Superior temporal gyrus (tissue), 1 donor: ENCODE measurements around the gene EEF2.
"Not testable (repeated sequence)": the region's sequence is repeated elsewhere in the genome, so short reads cannot be mapped to it uniquely, and the experiment has no call there.

Source experiments
- DNase-seq: peaks from one replicate; pipeline ENCODE4 v3.0.0-alpha.2; 2016; ENCODE audit errors: extremely low spot score

Gene EEF2

GRCh38 chr19:3968556-3969434 lies 16.5 kb downstream of the EEF2 start:
- DNase-seq, result no peak

DNA sequence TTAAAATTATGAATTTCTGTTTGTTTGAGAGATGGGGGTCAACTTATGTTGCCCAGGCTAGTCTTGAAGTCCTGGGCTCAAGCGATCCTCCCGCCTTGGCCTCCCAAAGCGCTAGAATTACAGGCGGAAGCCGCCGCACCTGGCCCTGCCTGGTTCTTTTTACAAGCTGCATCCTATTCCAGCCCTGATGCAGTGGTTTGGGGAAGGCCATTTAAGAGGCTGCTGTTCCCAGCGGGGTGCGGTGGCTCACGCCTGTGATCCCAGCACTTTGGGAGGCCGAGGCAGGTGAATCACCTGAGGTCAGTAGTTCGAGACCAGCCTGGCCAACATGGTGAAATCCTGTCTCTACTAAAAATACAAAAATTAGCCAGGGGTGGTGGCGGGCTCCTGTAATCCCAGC lies 17.3 kb downstream of the EEF2 start:
- not testable (repeated sequence) for DNase-seq

GRCh38 chr19:3966051-3967017 lies 18.9 kb downstream of the EEF2 start:
- no peak for DNase-seq

DNA sequence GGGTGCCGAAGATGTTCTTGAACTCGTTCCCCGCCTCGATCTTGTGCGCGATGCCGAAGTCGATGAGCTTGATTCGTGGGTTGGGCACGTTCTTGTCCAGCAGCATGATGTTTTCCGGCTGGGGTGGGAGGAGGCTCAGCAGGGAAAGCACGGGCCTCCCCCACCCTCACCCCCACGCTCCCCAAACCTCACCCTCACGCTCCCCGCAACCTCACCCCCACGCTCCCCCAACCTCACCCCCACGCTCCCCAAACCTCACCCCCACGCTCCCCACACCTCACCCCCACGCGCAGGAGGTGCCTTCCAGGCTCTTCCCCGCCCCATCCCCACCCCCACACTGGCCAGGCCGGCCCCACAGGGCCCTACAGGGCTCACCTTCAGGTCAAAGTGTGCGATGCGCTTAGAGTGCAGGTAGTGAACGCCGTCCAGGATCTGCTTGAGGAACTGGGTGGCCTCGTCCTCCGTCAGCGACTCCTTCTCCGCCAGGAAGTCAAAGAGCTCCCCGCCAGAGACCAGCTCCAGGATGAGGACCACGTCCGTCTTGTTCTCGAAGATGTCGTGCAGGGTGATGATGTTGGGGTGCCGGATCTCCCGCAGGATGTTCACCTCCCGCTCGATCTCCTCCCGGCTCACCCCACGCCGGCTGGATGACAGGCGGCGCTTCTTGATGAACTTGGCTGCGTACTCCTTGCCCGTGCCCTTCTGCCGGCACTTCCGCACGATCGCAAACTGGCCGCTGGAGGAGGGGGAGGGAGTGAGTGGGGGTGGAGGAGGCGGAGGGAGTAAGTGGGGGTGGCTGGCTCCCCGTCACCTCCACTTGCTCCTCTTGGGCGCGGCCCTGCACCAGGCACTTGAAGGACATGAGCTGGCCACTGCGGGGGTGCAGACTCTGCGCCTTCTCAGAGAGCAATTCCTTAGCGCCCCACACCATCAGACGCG lies 20.7 kb downstream of the EEF2 start:
- DNase-seq, result no peak

GRCh38 chr19:3963458-3964255 lies 21.6 kb downstream of the EEF2 start:
- no peak for DNase-seq

GRCh38 chr19:3961007-3961406 lies 24.3 kb downstream of the EEF2 start:
- DNase-seq, result no peak

GRCh38 chr19:3959766-3960131 lies 25.5 kb downstream of the EEF2 start:
- no peak for DNase-seq

DNA sequence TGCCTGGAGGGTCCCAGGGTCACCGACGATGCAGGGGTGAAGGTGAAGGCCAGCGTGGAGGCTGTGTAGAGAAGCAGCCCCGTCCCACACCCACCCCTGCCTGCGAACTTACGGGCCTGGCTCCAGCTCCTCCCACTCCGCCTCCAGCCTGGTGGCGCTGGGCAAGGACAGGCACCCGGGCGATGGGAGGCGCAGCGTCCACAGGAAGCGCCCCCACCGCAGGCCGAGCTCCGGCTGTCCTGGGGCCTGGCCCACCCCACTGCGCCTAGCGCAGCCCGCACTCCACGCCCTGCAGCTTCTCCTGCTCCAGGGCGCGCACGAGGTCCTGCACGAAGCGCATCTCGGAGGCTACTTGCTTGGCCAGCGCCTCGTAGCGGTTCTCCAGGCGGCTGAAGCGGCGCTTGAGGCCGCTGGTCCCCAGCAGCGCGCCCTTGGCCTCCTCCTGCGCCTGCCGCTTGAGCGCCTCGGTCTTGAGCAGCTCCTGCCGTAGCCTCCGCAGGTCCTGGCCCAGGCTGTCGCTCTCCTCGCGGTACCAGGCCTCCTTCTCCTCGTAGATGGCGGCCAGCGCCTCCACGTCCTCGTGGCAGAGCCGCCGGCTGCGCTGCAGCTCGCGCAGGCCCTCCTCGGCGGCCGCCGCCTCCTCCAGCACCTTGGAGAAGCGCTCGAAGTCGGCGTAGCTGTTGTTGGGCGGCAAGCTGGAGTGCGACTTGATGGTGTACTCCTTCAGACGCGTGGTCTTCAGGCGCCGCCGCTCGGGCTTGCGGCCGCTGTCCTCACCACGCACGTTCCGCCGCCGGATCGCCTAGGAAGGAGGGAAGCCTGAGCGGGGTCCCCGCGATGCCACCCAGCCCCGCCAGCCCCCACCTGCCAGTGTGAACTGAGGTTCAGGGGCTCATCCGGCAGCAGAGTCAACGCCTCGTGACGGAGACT lies 26.2 kb downstream of the EEF2 start:
- DNase-seq, result no peak

DNA sequence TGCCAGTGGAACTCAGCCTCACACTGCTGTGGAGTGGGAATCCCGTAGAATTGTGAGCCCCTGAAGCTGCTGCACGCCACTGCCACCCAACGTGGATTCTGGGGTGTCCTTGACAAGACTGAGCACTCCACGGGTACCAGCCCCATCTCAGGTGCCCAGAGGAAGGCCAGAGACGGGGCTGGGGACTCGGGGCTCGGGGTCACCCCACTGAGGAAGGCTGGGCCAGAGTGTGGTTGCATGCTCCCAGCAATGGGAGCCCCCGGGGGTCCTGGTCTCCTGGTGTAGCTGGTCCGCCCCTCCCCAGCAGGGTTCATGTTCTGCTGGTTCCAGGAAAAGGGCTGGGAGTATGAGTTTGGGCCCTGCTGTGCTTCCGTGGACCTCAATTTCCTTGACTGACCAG lies 29.6 kb downstream of the EEF2 start:
- DNase-seq, result no peak

GRCh38 chr19:3955276-3955675 lies 30.0 kb downstream of the EEF2 start:
- DNase-seq, result not testable (repeated sequence)

DNA sequence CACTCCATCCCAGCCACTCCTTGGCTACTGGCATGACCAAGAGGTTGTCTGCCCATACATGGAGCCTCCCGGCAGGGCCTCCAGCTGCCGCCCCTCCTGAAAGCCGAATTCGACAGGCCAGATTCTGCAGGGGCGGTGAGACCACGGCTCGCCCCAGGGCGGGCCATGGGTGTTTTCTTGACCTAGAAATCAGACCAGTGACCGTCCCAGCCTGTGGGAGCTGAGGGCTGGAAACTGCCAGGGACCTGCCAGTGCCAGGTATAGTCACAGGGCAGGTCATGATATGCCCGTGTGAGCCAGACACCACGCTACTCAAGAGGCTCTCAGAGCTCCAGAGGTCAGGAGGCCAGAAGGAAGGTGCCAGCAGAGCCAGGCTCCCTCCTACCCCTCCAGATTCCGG lies 31.2 kb downstream of the EEF2 start:
- no peak for DNase-seq

DNA sequence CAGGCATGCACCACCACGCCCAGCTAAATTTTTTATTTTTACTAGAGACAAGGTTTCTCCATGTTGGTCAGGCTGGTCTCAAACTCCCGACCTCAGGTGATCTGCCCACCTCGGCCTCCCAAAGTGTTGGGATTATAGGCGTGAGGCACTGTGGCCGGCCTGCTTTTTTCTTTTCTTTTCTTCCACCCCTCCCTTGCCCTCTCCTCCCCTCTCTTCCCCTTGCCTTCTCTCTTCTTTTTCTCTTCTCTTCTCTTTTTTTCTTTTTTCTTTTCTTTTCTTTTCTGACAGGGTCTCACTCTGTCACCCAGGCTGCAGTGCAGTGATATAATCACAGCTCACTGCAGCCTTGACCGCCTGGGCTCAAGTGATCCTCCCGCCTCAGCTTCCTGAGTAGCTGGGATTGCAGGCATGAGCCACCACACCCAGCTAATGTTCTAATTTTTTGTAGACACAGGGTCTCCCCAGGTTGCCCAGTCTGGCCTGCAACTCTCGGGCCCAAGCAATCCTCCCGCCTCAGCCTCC lies 32.4 kb downstream of the EEF2 start:
- DNase-seq, result not testable (repeated sequence)

GRCh38 chr19:3950871-3951861 lies 34.1 kb downstream of the EEF2 start:
- no peak for DNase-seq

DNA sequence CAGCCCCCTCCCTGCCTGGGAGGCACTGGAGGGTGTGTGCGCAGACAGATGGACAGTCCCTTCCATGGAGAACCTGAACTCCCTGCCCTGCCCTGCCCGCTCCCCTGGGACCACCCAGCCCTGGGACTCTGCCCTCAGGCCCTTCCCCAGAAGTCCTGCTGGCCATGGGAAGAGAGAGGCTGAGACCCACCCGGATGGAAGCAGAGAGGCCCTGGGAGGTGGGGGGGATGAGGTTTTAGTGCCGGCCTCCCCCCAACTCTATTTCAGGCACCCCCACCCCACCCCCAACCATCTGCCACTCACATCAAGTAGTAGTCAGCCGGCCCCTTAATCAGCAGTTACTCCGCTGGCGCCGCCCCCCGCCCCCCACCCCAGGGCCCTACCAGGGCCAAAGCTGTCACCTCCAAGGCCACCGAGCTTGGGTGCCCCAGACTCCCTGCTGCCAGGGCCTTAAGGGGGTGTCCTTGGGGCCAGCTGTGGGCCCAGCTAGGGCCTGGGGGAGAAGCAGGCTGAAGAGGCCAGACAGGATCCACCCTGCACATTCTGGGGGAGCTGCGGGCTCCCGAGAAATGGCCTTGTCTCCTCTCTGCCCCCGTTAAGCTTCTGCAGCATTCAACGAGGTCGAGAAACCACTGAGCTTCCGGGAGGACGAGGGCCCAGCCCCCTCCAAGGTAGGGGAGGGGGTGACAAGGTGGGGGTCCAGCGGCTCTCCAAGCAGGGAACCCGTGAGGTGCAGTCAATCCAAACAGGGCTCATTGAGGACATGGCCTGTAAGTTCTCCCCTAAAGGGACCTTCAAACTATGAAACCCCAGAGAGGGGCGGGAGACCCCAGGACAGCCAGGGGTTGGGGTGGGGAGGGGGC lies 35.0 kb downstream of the EEF2 start:
- no peak for DNase-seq

DNA sequence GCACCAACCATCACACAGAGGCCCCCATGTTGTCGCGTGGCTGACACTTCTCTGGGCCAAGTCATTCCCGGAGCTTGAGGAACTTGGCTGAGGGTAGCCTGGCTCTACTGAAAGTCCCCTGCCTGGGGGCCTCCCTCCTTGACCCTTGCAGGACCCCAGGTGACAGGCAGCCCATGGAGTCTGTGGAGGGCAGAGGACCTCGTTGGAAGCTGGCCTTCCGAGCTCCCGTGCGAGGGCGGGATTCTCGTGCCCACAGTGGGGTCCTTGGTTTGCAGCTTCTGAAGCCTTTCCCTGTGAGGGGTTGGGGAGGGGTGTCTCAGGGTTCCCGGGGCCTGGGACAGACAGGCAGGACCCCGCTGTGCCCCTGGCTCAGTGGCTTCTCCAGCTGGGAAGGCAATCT lies 36.0 kb downstream of the EEF2 start:
- no peak for DNase-seq

DNA sequence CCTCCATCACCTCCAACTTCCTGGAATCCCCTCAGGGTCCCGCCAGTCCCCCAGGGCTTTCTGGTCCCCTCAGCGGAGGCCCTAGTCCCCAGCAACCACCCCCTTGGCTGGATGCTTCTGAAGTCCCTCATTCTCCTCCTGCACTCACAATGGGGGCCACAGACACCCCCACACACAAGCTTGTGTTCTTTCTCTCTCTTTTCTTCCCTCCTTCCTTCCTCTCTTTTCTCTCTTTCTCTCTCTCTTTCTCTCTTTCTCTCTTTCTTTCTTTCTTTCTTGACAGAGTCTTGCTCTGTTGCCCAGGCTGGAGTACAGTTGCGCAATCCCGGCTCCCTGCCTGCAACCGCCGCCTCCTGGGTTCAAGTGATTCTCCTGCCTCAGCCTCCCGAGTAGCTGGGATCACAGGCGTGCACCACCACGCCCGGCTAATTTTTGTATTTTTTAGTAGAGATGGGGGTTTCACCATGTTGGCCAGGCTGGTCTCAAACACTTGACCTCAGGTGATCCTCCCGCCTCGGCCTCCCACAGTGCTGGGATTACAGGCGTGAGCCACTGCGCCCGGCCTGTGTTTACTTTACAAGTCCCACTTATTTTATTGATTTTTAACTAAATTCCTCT lies 37.8 kb downstream of the EEF2 start:
- DNase-seq, result not testable (repeated sequence)

DNA sequence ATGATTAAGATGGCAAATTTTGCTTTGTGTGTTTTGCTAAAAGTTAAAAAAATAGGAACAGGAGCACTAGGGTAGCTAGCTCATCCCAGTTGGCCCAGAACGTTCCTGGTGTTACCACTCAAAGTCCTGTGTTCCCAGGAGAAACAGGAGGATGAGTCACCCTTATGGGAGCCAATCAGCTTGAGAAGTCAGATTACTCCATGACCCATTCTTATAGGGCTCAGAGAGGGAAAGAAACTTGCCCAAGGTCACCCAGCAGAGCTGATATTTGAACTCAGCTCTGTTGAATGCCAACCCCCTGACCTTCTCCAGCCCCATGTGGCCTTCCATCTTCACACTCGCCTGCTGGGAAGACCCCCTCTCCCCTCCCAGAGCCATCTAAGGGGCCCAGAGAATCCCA lies 39.4 kb downstream of the EEF2 start:
- DNase-seq, result no peak
